Activated CD4-positive, alpha-beta T cell treated with anti-CD3 and anti-CD28 coated beads for 36 hours (primary cell): ENCODE data around the gene CNIH3. TPM values are rescaled to one million over a fixed set of nuclear protein-coding genes. Genes with fewer than 3 reads are reported as not detected.

Experiments
- ATAC-seq: fragments of 200-7000 bp; cut with Tn5 transposase; one replicate; pipeline ENCODE4 v1.10.0; 2021; ENCODE audit warnings: mild to moderate bottlenecking, moderate library complexity
- CTCF ChIA-PET: fragments of 350-600 bp; sonication (Branson Sonifier 250); formaldehyde crosslinking; loops from one replicate; lab custom pipeline; 2021; ENCODE audit warnings: antibody characterized with exemption; lab: Charles Lee
- POLR2A ChIA-PET: fragments of 350-600 bp; sonication (Branson Sonifier 250); formaldehyde crosslinking; loops from one replicate; lab custom pipeline; 2021; ENCODE audit warnings: antibody characterized with exemption, inconsistent platforms; lab: Charles Lee
- DNase-seq: peaks from one replicate; pipeline ENCODE4 v3.0.0-alpha.2; 2020
- H3K27ac Mint-ChIP-seq: one replicate; pipeline ENCODE4 v1.8.0; 2021; ENCODE audit warnings: mixed read lengths
- H3K27me3 Mint-ChIP-seq: one replicate; pipeline ENCODE4 v1.8.0; 2021; ENCODE audit warnings: mixed read lengths
- H3K36me3 Mint-ChIP-seq: one replicate; pipeline ENCODE4 v1.8.0; 2021; ENCODE audit warnings: low read depth, mixed read lengths
- H3K4me1 Mint-ChIP-seq: one replicate; pipeline ENCODE4 v1.8.0; 2021; ENCODE audit warnings: mixed read lengths
- H3K4me3 Mint-ChIP-seq: one replicate; pipeline ENCODE4 v1.8.0; 2021; ENCODE audit warnings: mild to moderate bottlenecking, moderate library complexity, mixed read lengths
- H3K9me3 Mint-ChIP-seq: one replicate; pipeline ENCODE4 v1.8.0; 2021; ENCODE audit warnings: low read depth, mixed read lengths
- intact Hi-C, 2 experiments: fragments of 100-400 bp; cut with DNase I in 1 of 2; cut with micrococcal nuclease in 1 of 2; formaldehyde crosslinking; loops; one replicate each; pipeline versions ENCODE4 v1.14.2 to v1.15.1; 2022 to 2024; cut with DNase I, micrococcal nuclease
- total RNA-seq, 2 experiments: library from RNA; stranded (reverse); gene quantifications; one replicate each; pipeline ENCODE4 v1.2.3, GENCODE V29; 2021

Gene CNIH3
- total RNA-seq, 2 experiments from 2014 or later = 1.5 to 1.8 TPM

- Mint-ChIP-seq H3K9me3 (no peaks in the 10 kb centered on the region), H3K36me3 (peaks cover 1% of the 10 kb centered on the region), H3K27ac (no peak overlapping the region), H3K27me3 (no peaks in the 10 kb centered on the region), H3K4me3 (no peak overlapping the region), H3K4me1 (no peaks in the 10 kb centered on the region)
- ATAC-seq = no peak
- no peak for DNase-seq
- intact Hi-C loops = no loop called here
- CTCF ChIA-PET = interaction anchor here (0.5 kb wide), 1 partner anchor 1012 kb away, joined by 3 read pairs; no protein-coding TSS in a partner anchor
- POLR2A ChIA-PET = no interaction called here
These were observed 24.8 kb upstream of the CNIH3 start for GRCh38 chr1:224591326-224591725.

DNA sequence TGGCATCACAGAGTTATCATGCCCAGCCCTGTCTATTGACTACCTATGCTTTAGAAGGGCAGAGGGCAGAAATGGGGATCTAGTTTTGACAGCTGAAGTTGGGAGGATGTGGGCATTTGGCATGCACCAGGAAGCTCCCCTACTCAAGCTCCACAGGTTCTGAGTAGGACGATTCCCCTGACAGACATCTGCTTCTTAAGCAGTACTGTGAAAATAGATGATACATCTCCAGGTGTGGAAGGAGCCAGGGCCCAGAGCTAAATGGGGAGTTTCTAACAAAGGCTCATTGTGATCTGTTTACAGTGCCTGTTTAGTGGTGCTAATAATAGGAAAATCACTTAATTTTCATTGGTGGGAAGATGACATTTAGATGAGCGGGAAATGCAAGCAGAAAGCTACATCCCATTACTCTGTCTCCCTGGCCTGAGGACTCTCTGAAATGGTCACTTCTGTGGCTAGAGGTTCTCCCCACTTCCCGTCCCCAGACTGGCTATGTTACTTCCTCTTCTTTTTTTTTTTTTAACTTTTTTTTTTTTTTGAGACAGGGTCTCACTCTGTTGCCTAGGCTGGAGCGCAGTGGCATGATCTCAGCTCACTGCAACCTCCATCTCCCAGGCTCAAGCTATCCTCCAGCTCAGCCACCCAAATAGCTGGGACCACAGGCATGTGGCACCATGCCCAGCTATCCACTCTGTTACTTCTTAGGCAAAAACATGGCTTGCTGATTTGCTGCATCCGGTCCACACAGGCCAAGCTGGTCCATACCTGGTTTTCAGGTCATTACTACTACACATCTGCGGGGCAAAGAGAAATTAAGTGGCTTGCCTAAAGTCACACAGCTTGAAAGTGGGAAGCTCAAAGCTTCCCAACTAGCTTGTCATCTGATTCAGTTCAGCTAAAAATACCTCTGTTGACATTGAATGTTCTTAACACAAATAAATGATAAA lies 23.2 kb upstream of the CNIH3 start:
- ChIA-PET POLR2A (no interaction called here), CTCF (interaction anchor here (0.7 to 1.4 kb wide), 5 partner anchors 14 to 97 kb away, joined by 3 to 10 read pairs (median 3); no protein-coding TSS in a partner anchor)
- H3K36me3 Mint-ChIP-seq = peaks cover 1% of the 10 kb centered on the region
- H3K27me3 Mint-ChIP-seq = no peaks in the 10 kb centered on the region
- ATAC-seq = no peak
- H3K4me1 Mint-ChIP-seq = no peaks in the 10 kb centered on the region
- DNase-seq = no peak
- intact Hi-C loops = no loop called here
- H3K9me3 Mint-ChIP-seq = no peaks in the 10 kb centered on the region
- H3K4me3 Mint-ChIP-seq = no peak overlapping the region
- H3K27ac Mint-ChIP-seq = no peak overlapping the region

DNA sequence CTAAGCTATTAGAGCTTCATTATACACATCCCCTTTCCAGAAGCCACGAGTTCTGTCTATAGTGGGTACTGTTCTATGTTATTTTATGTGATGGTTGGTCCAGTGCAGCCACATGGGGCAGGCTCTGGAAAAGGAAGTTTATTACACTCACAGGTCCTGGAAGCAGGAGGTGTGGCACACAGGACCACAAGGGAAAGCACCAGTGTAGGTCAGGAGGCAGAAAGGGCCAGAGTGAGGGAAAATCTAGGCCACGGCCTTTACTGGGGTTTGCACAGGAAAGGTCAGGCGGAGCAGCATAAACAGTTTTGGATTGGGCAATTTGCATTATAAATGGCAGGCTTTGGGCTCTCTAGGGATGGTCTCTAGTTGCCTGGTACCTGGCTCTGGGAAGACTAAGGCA lies 21.8 kb upstream of the CNIH3 start:
- H3K27ac Mint-ChIP-seq = no peak overlapping the region
- H3K4me3 Mint-ChIP-seq = no peak overlapping the region
- no peaks in the 10 kb centered on the region for H3K27me3 Mint-ChIP-seq
- ATAC-seq = no peak
- H3K4me1 Mint-ChIP-seq = no peaks in the 10 kb centered on the region
- intact Hi-C loops = no loop called here
- ChIA-PET POLR2A (no interaction called here), CTCF (interaction anchor here (1.1 kb wide), 1 partner anchor 16 kb away, joined by 3 read pairs; no protein-coding TSS in a partner anchor)
- no peaks in the 10 kb centered on the region for H3K36me3 Mint-ChIP-seq
- no peak for DNase-seq
- no peaks in the 10 kb centered on the region for H3K9me3 Mint-ChIP-seq

DNA sequence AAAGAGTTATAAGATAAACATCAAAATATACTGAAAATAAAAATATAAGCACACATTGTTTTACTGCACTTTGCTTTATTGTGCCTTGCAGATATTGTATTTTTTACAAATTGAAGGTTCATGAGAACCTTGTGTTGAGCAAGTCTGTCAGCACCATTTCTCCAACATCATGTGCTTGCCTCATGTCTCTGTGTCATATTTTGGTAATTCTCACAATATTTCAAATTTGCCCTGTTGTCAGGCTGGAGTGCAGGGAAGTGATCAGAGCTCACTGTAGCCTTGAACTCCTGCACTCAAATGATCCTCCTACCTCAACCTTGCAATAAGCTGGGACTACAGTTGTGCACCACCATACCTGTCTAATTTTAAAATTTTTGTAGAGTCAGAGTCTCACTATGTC lies 21.3 kb upstream of the CNIH3 start:
- Mint-ChIP-seq H3K27ac (no peak overlapping the region), H3K4me3 (no peak overlapping the region), H3K27me3 (no peaks in the 10 kb centered on the region), H3K36me3 (no peaks in the 10 kb centered on the region), H3K4me1 (no peaks in the 10 kb centered on the region), H3K9me3 (no peaks in the 10 kb centered on the region)
- POLR2A ChIA-PET = no interaction called here
- ATAC-seq = no peak
- CTCF ChIA-PET = no interaction called here
- intact Hi-C loops = no loop called here
- no peak for DNase-seq

DNA sequence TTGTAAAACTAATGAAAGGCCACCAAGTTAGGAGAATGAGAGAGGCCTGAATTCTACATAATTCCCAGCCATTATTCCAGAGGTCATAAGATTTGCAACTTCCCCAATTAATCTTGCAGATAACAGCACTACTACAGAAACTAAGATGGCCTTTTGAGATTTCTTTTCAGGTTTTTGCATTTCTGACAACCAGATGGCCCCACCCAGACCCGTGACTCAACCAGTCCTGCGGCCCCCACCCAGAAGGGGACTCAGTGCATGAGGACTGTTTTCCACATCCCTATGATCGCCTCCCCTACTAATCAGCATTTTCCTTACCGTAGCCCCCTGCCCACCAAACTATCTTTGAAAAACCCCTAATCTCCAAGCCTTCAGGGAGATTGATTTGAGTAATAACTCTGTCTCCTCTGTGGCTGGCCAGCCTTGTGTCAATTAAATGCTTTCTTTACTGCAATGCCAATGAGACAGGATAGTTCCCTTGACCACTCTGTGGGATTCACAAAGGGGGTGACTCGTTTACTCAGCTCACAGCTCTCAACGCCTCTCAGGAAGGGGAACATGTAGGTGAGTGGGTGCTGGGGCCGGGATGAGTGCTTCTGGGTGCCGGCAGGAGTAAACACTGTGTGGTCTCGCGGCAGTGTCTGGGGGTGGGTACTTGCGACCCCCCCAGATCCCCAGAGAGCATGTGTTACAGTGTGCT lies 10.5 kb upstream of the CNIH3 start:
- ATAC-seq (no peak), DNase-seq (no peak)
- Mint-ChIP-seq H3K27me3 (peaks cover 4% of the 10 kb centered on the region), H3K27ac (no peak overlapping the region), H3K4me1 (no peaks in the 10 kb centered on the region), H3K9me3 (no peaks in the 10 kb centered on the region), H3K4me3 (no peak overlapping the region), H3K36me3 (no peaks in the 10 kb centered on the region)
- CTCF ChIA-PET = interaction anchor here (1.2 kb wide), 1 partner anchor 18 kb away, joined by 3 read pairs; no protein-coding TSS in a partner anchor
- POLR2A ChIA-PET = no interaction called here
- intact Hi-C loops = no loop called here

DNA sequence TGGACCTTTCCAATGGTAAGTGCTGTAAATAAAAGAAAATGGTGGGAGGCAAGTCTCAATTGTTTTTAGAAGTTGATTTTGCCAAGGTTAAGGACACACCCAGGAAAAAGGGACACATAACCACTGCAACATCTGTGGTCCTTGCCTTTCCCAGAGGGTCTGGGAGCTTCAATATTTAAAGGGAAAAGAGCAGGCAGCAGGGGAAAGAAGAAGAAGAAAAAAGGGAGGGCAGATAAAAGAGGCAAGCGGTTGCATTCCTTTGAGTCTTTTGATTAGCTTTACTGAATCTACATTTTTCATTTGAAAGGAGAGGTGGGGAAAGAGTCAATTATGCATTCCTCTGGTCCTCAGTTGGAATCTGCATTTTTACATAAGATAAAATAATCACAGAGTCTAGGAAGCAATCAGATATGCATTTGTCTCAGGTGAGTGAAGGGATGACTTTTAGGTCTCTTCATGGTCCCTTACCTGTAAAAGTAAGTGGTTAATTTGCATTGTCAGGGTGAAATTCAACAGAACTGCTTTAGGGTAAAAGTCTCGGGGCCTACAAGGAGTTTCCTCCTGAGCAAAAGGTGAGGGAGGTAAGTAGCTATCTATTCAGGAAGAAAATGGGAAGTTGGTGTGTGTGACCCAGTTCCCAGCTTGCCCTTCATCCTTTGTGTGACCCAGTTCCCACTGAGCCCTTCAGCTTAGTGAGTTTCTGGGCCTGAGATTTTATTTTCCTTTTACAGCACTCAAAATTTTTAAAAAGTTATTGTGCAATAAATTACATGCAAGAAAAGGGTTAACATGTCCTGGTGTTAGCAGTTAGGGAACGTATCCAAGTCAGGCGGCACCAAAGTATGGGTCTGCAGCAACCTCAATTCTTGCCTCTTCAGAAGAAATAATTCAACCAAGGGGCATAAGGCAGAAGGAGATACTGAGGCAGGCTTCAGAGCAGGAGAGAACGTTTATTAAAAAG lies 8.6 kb upstream of the CNIH3 start:
- CTCF ChIA-PET = interaction anchor here (0.7 to 1.7 kb wide), 2 partner anchors 14 to 95 kb away, joined by 4 to 5 read pairs; no protein-coding TSS in a partner anchor
- H3K4me1 Mint-ChIP-seq = no peaks in the 10 kb centered on the region
- H3K27me3 Mint-ChIP-seq = peaks cover 4% of the 10 kb centered on the region

DNA sequence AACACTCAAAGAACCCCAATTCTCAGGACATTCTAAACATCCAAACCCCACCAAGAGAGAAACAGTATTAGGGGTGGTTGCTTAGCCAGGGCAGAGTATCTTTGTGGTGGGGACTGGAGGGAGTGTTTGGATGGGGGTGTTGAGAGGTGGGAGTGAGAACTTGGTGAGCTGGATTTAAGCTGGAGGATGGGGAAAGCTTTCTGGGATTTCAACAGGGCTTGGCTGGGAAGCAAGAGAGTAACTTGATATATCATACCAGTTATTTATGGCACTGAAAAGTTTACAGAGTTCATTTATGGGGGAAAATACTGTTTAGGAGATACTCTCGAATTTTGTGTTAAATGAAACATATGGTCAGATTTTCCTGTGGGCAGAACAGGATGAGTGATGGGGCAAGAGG lies 6.8 kb upstream of the CNIH3 start:
- H3K27ac Mint-ChIP-seq = no peak overlapping the region
- intact Hi-C loops = no loop called here
- H3K27me3 Mint-ChIP-seq = peaks cover 4% of the 10 kb centered on the region

More for the DNA sequence above, 8.6 kb upstream of the CNIH3 start:
- no peaks in the 10 kb centered on the region for H3K36me3 Mint-ChIP-seq
- H3K4me3 Mint-ChIP-seq = no peak overlapping the region
- H3K27ac Mint-ChIP-seq = no peak overlapping the region
- DNase-seq (no peak), ATAC-seq (no peak)
- intact Hi-C loops = no loop called here
- POLR2A ChIA-PET = no interaction called here
- H3K9me3 Mint-ChIP-seq = no peaks in the 10 kb centered on the region

GRCh38 chr1:224612246-224612645 lies 3.9 kb upstream of the CNIH3 start:
- peaks cover 13% of the 10 kb centered on the region for H3K4me1 Mint-ChIP-seq
- intact Hi-C loops = no loop called here
- DNase-seq = no peak
- no peak overlapping the region for H3K4me3 Mint-ChIP-seq
- ChIA-PET CTCF (no interaction called here), POLR2A (no interaction called here)
- no peaks in the 10 kb centered on the region for H3K9me3 Mint-ChIP-seq
- H3K36me3 Mint-ChIP-seq = no peaks in the 10 kb centered on the region
- no peak overlapping the region for H3K27ac Mint-ChIP-seq
- ATAC-seq = no peak
- peaks cover 18% of the 10 kb centered on the region for H3K27me3 Mint-ChIP-seq

More for the DNA sequence above, 6.8 kb upstream of the CNIH3 start:
- no peaks in the 10 kb centered on the region for H3K9me3 Mint-ChIP-seq
- H3K36me3 Mint-ChIP-seq = no peaks in the 10 kb centered on the region
- CTCF ChIA-PET = interaction anchor here (0.9 kb wide), 1 partner anchor 241 kb away, joined by 3 read pairs; no protein-coding TSS in a partner anchor
- POLR2A ChIA-PET = interaction anchor here (0.6 kb wide), 1 partner anchor 13 kb away, joined by 4 read pairs; no protein-coding TSS in a partner anchor
- H3K4me3 Mint-ChIP-seq = no peak overlapping the region
- H3K4me1 Mint-ChIP-seq = no peaks in the 10 kb centered on the region
- DNase-seq (no peak), ATAC-seq (no peak)

DNA sequence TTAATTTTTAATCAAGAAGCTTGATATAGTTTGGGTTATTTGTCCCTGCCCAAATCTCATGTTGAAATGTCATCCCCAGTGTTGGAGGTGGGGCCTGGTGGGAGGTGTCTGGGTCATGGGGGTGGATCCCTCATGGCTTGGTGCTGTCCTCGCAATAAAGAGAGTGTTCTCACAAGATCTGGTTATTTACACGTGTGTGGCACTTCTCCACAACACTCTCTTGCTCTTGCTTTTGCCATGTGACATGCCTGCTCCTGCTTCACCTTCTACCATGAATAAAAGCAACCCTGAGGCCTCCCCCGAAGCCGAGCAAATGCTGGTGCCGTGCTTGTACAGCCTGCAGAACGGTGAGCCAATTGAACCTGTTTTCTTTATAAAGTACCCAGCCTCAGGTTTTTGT lies 2.6 kb upstream of the CNIH3 start:
- Mint-ChIP-seq H3K9me3 (no peaks in the 10 kb centered on the region), H3K4me1 (peaks cover 24% of the 10 kb centered on the region), H3K36me3 (no peaks in the 10 kb centered on the region), H3K4me3 (no peak overlapping the region), H3K27ac (no peak overlapping the region), H3K27me3 (peaks cover 29% of the 10 kb centered on the region)
- DNase-seq (no peak), ATAC-seq (no peak)
- intact Hi-C loops = no loop called here
- CTCF ChIA-PET = no interaction called here
- POLR2A ChIA-PET = no interaction called here

DNA sequence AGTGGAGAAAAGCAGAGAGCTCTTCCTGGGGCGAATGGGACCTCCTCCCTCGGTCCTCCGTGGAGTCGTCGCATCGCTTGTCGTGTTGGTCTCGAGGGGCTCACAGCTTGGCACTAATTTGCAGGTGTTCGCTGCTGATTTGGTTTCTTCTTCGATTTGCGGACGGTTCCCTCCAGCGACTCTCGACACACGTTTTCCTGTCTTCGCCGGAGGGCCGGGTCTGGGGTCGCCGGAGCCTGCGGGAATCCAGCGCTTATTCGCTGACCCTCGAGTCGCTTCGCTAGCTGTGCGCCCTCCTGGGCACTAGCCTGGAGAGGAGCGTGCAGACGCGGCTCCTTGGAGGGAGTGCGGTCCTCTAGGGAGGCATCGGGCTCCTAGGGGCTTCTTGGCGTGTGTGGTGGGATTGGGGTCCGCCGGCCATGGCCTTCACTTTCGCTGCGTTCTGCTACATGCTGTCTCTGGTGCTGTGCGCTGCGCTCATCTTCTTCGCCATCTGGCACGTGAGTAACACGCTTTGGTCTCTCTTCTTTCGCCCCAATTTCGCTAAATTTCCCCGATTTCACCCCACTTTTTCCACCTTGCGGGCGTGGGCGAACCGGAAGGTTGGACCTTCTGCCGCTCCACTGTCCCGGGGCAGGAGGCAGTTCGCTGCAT lies 766 bp downstream of the CNIH3 start:
- H3K9me3 Mint-ChIP-seq = peaks cover 6% of the 10 kb centered on the region
- POLR2A ChIA-PET = no interaction called here
- ATAC-seq (no peak), DNase-seq (peak; percentile 13)
- H3K4me3 Mint-ChIP-seq = peak overlapping the region; percentile 42
- intact Hi-C loops = no loop called here
- H3K36me3 Mint-ChIP-seq = no peaks in the 10 kb centered on the region
- H3K4me1 Mint-ChIP-seq = peaks cover 30% of the 10 kb centered on the region
- H3K27me3 Mint-ChIP-seq = peaks cover 52% of the 10 kb centered on the region
- no peak overlapping the region for H3K27ac Mint-ChIP-seq
- CTCF ChIA-PET = interaction anchor here (1.0 kb wide), 1 partner anchor 104 kb away, joined by 3 read pairs; no protein-coding TSS in a partner anchor
